Nephron progenitor cell (in vitro differentiated cells): Measurements from ENCODE around the gene PMM2.

Experiments used
- DNase-seq: peaks from one replicate; pipeline ENCODE4 v3.0.0; 2021
- H3K27ac Mint-ChIP-seq: 2 replicates; pipeline ENCODE4 v1.8.0; 2021; ENCODE audit warnings: mild to moderate bottlenecking, moderate library complexity, mixed read lengths
- H3K27me3 Mint-ChIP-seq: 2 replicates; pipeline ENCODE4 v1.8.0; 2021; ENCODE audit warnings: mild to moderate bottlenecking, low read depth, mixed read lengths; ENCODE audit not compliant: poor library complexity
- H3K36me3 Mint-ChIP-seq: 2 replicates; pipeline ENCODE4 v1.8.0; 2021; ENCODE audit warnings: low read depth, mixed read lengths
- H3K4me1 Mint-ChIP-seq: 2 replicates; pipeline ENCODE4 v1.8.0; 2021; ENCODE audit warnings: mixed read lengths
- H3K4me3 Mint-ChIP-seq: 2 replicates; pipeline ENCODE4 v1.8.0; 2021; ENCODE audit warnings: mild to moderate bottlenecking, moderate library complexity, mixed read lengths
- H3K9me3 Mint-ChIP-seq: 2 replicates; pipeline ENCODE4 v1.8.0; 2021; ENCODE audit warnings: mild to moderate bottlenecking, moderate library complexity, mixed read lengths
- TF ChIP-seq, protein P1 (sequence below): fragments of 200-600 bp; sonication (generic); IDR thresholded peaks from 2 replicates; pipeline ENCODE4 v1.5.0; 2021; ENCODE audit warnings: antibody characterized with exemption

Gene PMM2

GRCh38 chr16:8849411-8850011, 51.9 kb downstream of the PMM2 start:
- Mint-ChIP-seq H3K36me3 (peaks cover 41% of the 10 kb centered on the region), H3K4me3 (no peak overlapping the region), H3K27me3 (peaks cover 5% of the 10 kb centered on the region), H3K9me3 (no peaks in the 10 kb centered on the region), H3K27ac (peak overlapping the region; percentile 98), H3K4me1 (peaks cover 41% of the 10 kb centered on the region)
- TF ChIP-seq, protein P1, sequence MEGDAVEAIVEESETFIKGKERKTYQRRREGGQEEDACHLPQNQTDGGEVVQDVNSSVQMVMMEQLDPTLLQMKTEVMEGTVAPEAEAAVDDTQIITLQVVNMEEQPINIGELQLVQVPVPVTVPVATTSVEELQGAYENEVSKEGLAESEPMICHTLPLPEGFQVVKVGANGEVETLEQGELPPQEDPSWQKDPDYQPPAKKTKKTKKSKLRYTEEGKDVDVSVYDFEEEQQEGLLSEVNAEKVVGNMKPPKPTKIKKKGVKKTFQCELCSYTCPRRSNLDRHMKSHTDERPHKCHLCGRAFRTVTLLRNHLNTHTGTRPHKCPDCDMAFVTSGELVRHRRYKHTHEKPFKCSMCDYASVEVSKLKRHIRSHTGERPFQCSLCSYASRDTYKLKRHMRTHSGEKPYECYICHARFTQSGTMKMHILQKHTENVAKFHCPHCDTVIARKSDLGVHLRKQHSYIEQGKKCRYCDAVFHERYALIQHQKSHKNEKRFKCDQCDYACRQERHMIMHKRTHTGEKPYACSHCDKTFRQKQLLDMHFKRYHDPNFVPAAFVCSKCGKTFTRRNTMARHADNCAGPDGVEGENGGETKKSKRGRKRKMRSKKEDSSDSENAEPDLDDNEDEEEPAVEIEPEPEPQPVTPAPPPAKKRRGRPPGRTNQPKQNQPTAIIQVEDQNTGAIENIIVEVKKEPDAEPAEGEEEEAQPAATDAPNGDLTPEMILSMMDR = no peak
- DNase-seq = no peak

DNA sequence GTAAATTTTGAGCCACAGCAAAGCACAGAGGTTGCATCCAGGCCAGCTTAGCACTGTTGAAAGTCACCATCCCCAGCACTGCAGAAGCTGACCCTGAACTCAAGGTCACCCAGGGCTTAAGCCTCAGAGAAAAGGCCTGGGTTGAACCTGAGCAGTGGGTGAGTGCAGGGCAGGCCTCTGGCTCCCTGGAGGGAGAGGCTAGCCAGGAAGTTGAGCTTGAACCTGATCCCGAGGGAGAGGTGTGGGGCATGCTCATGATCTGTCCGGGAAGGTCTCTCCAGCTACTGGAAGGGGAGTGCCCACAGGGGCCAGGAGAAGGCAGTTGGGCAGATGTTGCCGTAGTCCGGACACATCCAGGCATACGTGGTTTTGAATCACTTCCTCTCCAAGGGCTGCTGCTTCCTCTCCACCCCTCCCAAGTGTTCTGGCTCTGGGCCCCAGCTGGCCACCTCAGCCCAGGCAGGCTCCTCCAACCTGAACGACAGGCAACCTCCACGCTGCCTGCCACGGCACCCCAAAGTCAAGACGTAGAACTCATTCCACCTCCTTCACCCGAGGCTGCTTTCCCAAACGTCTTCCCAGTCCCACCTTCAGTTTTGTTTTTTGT, 52.7 kb downstream of the PMM2 start:
- Mint-ChIP-seq H3K9me3 (no peaks in the 10 kb centered on the region), H3K36me3 (peaks cover 39% of the 10 kb centered on the region), H3K27me3 (peaks cover 5% of the 10 kb centered on the region), H3K27ac (peak overlapping the region; percentile 85), H3K4me3 (no peak overlapping the region), H3K4me1 (peaks cover 33% of the 10 kb centered on the region)
- no peak for DNase-seq
- TF ChIP-seq, protein P1 = no peak

- TF ChIP-seq, protein P1 = no peak
- peaks cover 43% of the 10 kb centered on the region for H3K36me3 Mint-ChIP-seq
- H3K9me3 Mint-ChIP-seq = no peaks in the 10 kb centered on the region
- H3K27ac Mint-ChIP-seq = peak overlapping the region; percentile 68
- H3K27me3 Mint-ChIP-seq = peaks cover 5% of the 10 kb centered on the region
- H3K4me1 Mint-ChIP-seq = peaks cover 31% of the 10 kb centered on the region
- H3K4me3 Mint-ChIP-seq = peak overlapping the region; percentile 5
- DNase-seq = no peak
These were observed 54.2 kb downstream of the PMM2 start for GRCh38 chr16:8851761-8852403.

DNA sequence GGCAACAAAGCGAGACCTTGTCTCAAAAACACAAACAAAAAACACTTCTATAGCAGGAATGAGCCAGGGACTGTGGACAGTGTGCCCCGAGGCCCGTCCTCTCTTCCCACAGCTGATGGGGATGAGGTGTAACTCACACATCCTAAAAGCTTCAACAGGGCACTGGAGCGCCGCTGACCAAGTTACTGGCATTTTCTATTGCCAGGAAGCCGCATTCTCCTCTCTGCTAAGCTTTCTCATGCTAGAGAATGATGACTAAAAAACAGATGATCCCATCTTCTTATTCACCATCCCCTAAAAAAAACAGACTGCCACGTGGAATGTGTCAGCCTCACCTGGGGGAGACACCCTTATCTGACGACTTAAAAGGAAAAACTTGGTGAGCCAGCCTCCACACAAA, 54.9 kb downstream of the PMM2 start:
- TF ChIP-seq, protein P1 = no peak
- Mint-ChIP-seq H3K27ac (peak overlapping the region; percentile 95), H3K36me3 (peaks cover 49% of the 10 kb centered on the region), H3K4me1 (peaks cover 26% of the 10 kb centered on the region), H3K27me3 (peaks cover 5% of the 10 kb centered on the region), H3K9me3 (no peaks in the 10 kb centered on the region), H3K4me3 (no peak overlapping the region)
- DNase-seq = no peak

- Mint-ChIP-seq H3K27me3 (peaks cover 5% of the 10 kb centered on the region), H3K9me3 (no peaks in the 10 kb centered on the region), H3K36me3 (peaks cover 56% of the 10 kb centered on the region), H3K27ac (peak overlapping the region; percentile 95), H3K4me1 (peaks cover 23% of the 10 kb centered on the region), H3K4me3 (no peak overlapping the region)
- DNase-seq = no peak
- TF ChIP-seq, protein P1 = no peak
These were observed 55.5 kb downstream of the PMM2 start for GRCh38 chr16:8853150-8853549.
